Measurements from ENCODE around the gene RBM44. TPM values are rescaled to one million over a fixed set of nuclear protein-coding genes. Genes with fewer than 3 reads are reported as not detected.

RBM44 gene
- total RNA-seq, 1 experiment from 2014 or later = 0.95 TPM

- H3K36me3 ChIP-seq (ENCODE audit: insufficient read depth, low read length, poor library complexity, severe bottlenecking) = peaks cover 14% of the 10 kb centered on the region
- no peaks in the 10 kb centered on the region for H3K4me1 ChIP-seq (ENCODE audit: insufficient read depth, low read length, poor library complexity, severe bottlenecking)
- no peaks in the 10 kb centered on the region for H3K27me3 ChIP-seq (replicated peaks; ENCODE audit: insufficient read depth, low read depth, low read length, poor library complexity)
- no TSS peak for BruUV-seq (replicated peaks)
- H3K27ac ChIP-seq (ENCODE audit: low read depth, low read length, poor library complexity, severe bottlenecking) = no peak overlapping the region
- ChIA-PET POLR2A (ENCODE audit: low non-redundant PET) (no interaction called here), CTCF (no interaction called here)
- TF ChIP-seq, protein P1, sequence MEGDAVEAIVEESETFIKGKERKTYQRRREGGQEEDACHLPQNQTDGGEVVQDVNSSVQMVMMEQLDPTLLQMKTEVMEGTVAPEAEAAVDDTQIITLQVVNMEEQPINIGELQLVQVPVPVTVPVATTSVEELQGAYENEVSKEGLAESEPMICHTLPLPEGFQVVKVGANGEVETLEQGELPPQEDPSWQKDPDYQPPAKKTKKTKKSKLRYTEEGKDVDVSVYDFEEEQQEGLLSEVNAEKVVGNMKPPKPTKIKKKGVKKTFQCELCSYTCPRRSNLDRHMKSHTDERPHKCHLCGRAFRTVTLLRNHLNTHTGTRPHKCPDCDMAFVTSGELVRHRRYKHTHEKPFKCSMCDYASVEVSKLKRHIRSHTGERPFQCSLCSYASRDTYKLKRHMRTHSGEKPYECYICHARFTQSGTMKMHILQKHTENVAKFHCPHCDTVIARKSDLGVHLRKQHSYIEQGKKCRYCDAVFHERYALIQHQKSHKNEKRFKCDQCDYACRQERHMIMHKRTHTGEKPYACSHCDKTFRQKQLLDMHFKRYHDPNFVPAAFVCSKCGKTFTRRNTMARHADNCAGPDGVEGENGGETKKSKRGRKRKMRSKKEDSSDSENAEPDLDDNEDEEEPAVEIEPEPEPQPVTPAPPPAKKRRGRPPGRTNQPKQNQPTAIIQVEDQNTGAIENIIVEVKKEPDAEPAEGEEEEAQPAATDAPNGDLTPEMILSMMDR (conservative IDR thresholded peaks at IDR 0.05; ENCODE audit: low read depth, low read length) = no peak
- TF ChIP-seq EZH2 (IDR thresholded peaks at IDR 0.05; ENCODE audit: borderline replicate concordance, low read depth, low read length, poor library complexity, severe bottlenecking) = no peak
- H3K4me3 ChIP-seq (ENCODE audit: low read depth, low read length, poor library complexity, severe bottlenecking) = no peak overlapping the region
- DNase-seq (ENCODE audit: low spot score) = no peak
- no peaks in the 10 kb centered on the region for H3K9me3 ChIP-seq (ENCODE audit: low read depth, low read length, poor library complexity, severe bottlenecking)
- intact Hi-C loops (cut with micrococcal nuclease; ENCODE audit: unreplicated experiment) = no loop called here
Measured at GRCh38 chr2:237772513-237772912, 26.1 kb upstream of the RBM44 start.

DNA sequence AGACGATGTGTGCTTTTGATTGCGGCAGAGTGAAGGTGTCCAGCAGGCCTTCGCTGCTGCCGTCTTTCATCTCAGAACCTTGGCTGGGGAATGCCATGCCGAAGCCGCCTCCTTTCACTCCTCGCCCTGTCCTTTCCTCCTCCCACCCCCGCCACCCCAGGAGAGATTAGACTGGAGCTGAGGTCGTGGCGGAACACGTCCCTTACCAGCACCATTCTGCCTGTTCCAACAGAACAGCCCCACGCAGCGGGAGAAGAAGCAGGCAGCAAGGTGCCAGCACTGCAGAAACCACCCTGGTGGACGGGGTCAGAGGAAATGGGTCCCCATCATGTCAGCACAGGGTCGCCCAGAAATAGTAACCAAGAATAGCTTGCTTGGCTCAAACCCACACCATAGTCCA lies 24.8 kb upstream of the RBM44 start:
- BruUV-seq (replicated peaks) = no TSS peak
- Histone ChIP-seq H3K4me3 (ENCODE audit: low read depth, low read length, poor library complexity, severe bottlenecking) (no peak overlapping the region), H3K9me3 (ENCODE audit: low read depth, low read length, poor library complexity, severe bottlenecking) (no peaks in the 10 kb centered on the region), H3K4me1 (ENCODE audit: insufficient read depth, low read length, poor library complexity, severe bottlenecking) (no peaks in the 10 kb centered on the region), H3K27me3 (replicated peaks; ENCODE audit: insufficient read depth, low read depth, low read length, poor library complexity) (no peaks in the 10 kb centered on the region), H3K36me3 (ENCODE audit: insufficient read depth, low read length, poor library complexity, severe bottlenecking) (peaks cover 14% of the 10 kb centered on the region), H3K27ac (ENCODE audit: low read depth, low read length, poor library complexity, severe bottlenecking) (no peak overlapping the region)
- no peak for DNase-seq (ENCODE audit: low spot score)
- intact Hi-C loops (cut with micrococcal nuclease; ENCODE audit: unreplicated experiment) = no loop called here
- TF ChIP-seq, protein P1 (conservative IDR thresholded peaks at IDR 0.05; ENCODE audit: low read depth, low read length) = no peak
- TF ChIP-seq EZH2 (IDR thresholded peaks at IDR 0.05; ENCODE audit: borderline replicate concordance, low read depth, low read length, poor library complexity, severe bottlenecking) = no peak
- ChIA-PET POLR2A (ENCODE audit: low non-redundant PET) (no interaction called here), CTCF (interaction anchor here (0.5 to 1.7 kb wide), 2 partner anchors 9 to 101 kb away, joined by 3 to 11 read pairs; no protein-coding TSS in a partner anchor)

GRCh38 chr2:237774811-237775553 lies 23.6 kb upstream of the RBM44 start:
- no TSS peak for BruUV-seq (replicated peaks)
- peak; percentile 54 for DNase-seq (ENCODE audit: low spot score)

More at GRCh38 chr2:237774811-237775553, 23.6 kb upstream of the RBM44 start:
- Histone ChIP-seq H3K36me3 (ENCODE audit: insufficient read depth, low read length, poor library complexity, severe bottlenecking) (peaks cover 21% of the 10 kb centered on the region), H3K27ac (ENCODE audit: low read depth, low read length, poor library complexity, severe bottlenecking) (no peak overlapping the region), H3K27me3 (replicated peaks; ENCODE audit: insufficient read depth, low read depth, low read length, poor library complexity) (no peaks in the 10 kb centered on the region), H3K4me3 (ENCODE audit: low read depth, low read length, poor library complexity, severe bottlenecking) (no peak overlapping the region), H3K4me1 (ENCODE audit: insufficient read depth, low read length, poor library complexity, severe bottlenecking) (no peaks in the 10 kb centered on the region), H3K9me3 (ENCODE audit: low read depth, low read length, poor library complexity, severe bottlenecking) (no peaks in the 10 kb centered on the region)
- ChIA-PET CTCF (interaction anchor here (0.6 to 1.7 kb wide), 3 partner anchors 102 to 492 kb away, joined by 3 to 11 read pairs (median 4); no protein-coding TSS in a partner anchor), POLR2A (ENCODE audit: low non-redundant PET) (no interaction called here)
- TF ChIP-seq EZH2 (IDR thresholded peaks at IDR 0.05; ENCODE audit: borderline replicate concordance, low read depth, low read length, poor library complexity, severe bottlenecking) = no peak
- TF ChIP-seq, protein P1 (conservative IDR thresholded peaks at IDR 0.05; ENCODE audit: low read depth, low read length) = peak; percentile 76
- intact Hi-C loops (cut with micrococcal nuclease; ENCODE audit: unreplicated experiment) = no loop called here
